Sigmoid colon (tissue), 4 donors: Measurements from ENCODE around the gene TENT5A.

Source experiments
- CTCF ChIP-seq, 4 experiments: fragments of 450-650 bp in 3 of 4; fragments of 200-600 bp in 1 of 4; IDR thresholded peaks; one replicate each; pipeline ENCODE4 v1.5.1; 2016 to 2019; ENCODE audit warnings: antibody characterized with exemption in 4 of 4, mild to moderate bottlenecking in 3 of 4, moderate library complexity in 2 of 4
- POLR2A ChIP-seq, 2 donors: fragments of 450-650 bp; IDR thresholded peaks; one replicate each; pipeline ENCODE4 v1.6.1; 2016; ENCODE audit warnings: antibody characterized with exemption in 2 of 2, mild to moderate bottlenecking in 2 of 2, moderate library complexity in 2 of 2
- POLR2AphosphoS5 ChIP-seq, 4 donors: sonication (generic); formaldehyde crosslinking; IDR thresholded peaks; one replicate each; pipeline ENCODE4 v1.6.1; 2017; ENCODE audit warnings: antibody characterized with exemption in 4 of 4

DNA sequence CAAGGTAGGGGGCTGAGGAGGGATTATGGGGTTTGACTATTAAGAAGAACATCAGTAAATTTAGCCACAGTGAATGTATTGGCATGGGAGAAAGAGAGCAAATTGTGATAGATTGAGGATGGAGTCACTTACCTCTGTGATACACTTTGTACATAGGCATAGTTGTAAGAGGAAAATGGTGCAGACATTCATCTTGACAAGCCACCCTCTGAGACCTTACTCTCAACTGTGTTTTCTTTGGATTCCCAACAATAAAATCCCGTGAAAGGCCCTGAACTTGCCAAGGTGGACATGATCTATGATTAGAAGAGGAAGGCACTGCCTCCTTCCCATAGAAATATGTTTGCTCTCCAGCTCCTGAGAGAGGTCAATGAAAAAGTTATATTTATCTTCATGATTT lies 18.6 kb upstream of the TENT5A start:
- TF ChIP-seq POLR2A (IDR thresholded peaks at IDR 0.05) = no peak
- TF ChIP-seq CTCF (IDR thresholded peaks at IDR 0.05) = no peak
- TF ChIP-seq POLR2AphosphoS5 (IDR thresholded peaks at IDR 0.05) = no peak
